Measurements from ENCODE around the gene APH1B. TPM values are rescaled to one million over a fixed set of nuclear protein-coding genes. Genes with fewer than 3 reads are reported as not detected.

APH1B gene
- total and polyA plus RNA-seq, 9 of the 15 experiments (the other 6 are each of a cell fraction or from before 2014, with no cell fraction given) = 5.1 to 9.7 (median 7.0) TPM

DNA sequence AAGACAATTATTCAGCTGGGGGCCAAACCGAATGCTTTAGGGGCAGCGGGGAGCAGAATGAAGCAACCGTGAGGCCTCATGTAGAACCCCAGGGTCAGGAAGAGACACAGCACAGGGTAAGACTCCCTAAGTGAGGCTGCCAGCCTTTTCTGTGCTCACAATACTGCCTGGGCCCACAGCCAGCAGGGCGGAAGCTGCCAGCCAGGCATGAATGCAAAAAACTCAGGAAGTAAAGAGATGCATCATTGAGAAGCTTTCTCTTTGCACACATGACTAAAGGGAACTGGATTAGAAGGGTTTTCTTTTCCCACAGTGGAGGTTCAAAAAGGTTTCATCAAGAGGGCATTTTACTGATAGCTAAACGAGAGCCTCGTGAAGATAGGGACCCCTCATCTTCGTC is 71.0 kb downstream of the APH1B start:
- ATAC-seq (no peak), FAIRE-seq (no peak), DNase-seq (ENCODE audit: extremely low read depth in 1 of 4, low spot score in 3 of 4) (no peak)
- H3K4me1 ChIP-seq (replicated peaks in 1 of 2; ENCODE audit: control insufficient read depth in 2 of 2, insufficient read depth in 2 of 2, low read length in 2 of 2) = peaks cover 11 to 16% of the 10 kb centered on the region in 2 experiments
- H3K9me1 ChIP-seq (ENCODE audit: control insufficient read depth, insufficient read depth, low read length) = no peaks in the 10 kb centered on the region
- H3K4me3 ChIP-seq = no peak overlapping the region
- intact Hi-C loops (cut with micrococcal nuclease) = no loop called here
- H3K9ac ChIP-seq (ENCODE audit: insufficient read depth in 1 of 2, low read depth in 2 of 2, low read length in 2 of 2) = no peak overlapping the region
- no peaks in the 10 kb centered on the region for H4K20me1 ChIP-seq (replicated peaks; ENCODE audit: control insufficient read depth, insufficient read depth, low read length)
- POLR2A ChIA-PET = interaction anchor here (0.6 to 1.2 kb wide), 5 partner anchors 12 to 1114 kb away, joined by 3 to 5 read pairs (median 3); no protein-coding TSS in a partner anchor
- BruUV-seq (replicated peaks) = no TSS peak
- H3K79me2 ChIP-seq (ENCODE audit: control insufficient read depth, insufficient read depth, low read length) = no peaks in the 10 kb centered on the region
- no peak overlapping the region for H3K4me2 ChIP-seq (ENCODE audit: insufficient read depth, low read length)
- CTCF ChIA-PET (ENCODE audit: low intra/inter-chr PET ratio) = no interaction called here
- no peaks in the 10 kb centered on the region for H3K9me3 ChIP-seq (replicated peaks; ENCODE audit: control insufficient read depth, insufficient read depth, low read depth, low read length)
- WGBS (ENCODE audit: insufficient coverage, low coverage, missing lambda C conversion rate) = 47% methylated on average over 7 of the region's 7 CpGs
- no peaks in the 10 kb centered on the region for H3K27me3 ChIP-seq (ENCODE audit: control insufficient read depth in 2 of 2, insufficient read depth in 2 of 2, low read length in 2 of 2)
- no peak overlapping the region for H2AFZ ChIP-seq (ENCODE audit: low read depth, low read length)
- TF ChIP-seq TRIM24 (IDR thresholded peaks at IDR 0.05) = no peak
- no peak for TF ChIP-seq NR4A1 (CRISPR knock-in tag; IDR thresholded peaks at IDR 0.05)
- TF ChIP-seq NR4A1 (tag; IDR thresholded peaks at IDR 0.05) = no peak
- TF ChIP-seq ZNF75A (CRISPR knock-in tag; IDR thresholded peaks at IDR 0.05) = 0 out of 2 replicates have a peak, but pooled peaks have one; percentile 61
- TF ChIP-seq, protein P1, sequence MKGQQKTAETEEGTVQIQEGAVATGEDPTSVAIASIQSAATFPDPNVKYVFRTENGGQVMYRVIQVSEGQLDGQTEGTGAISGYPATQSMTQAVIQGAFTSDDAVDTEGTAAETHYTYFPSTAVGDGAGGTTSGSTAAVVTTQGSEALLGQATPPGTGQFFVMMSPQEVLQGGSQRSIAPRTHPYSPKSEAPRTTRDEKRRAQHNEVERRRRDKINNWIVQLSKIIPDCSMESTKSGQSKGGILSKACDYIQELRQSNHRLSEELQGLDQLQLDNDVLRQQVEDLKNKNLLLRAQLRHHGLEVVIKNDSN (CRISPR knock-in tag; IDR thresholded peaks at IDR 0.05) = no peak
- TF ChIP-seq SRSF3 (IDR thresholded peaks at IDR 0.05; ENCODE audit: insufficient read depth, low read length) = no peak
- in situ Hi-C loops (cut with MboI) = no loop called here
- no peak overlapping the region for H3K27ac ChIP-seq (ENCODE audit: extremely low read depth, low read depth, low read length)
- no peaks in the 10 kb centered on the region for H3K36me3 ChIP-seq (ENCODE audit: control insufficient read depth, insufficient read depth, low read length)

- H3K27me3 ChIP-seq (ENCODE audit: control insufficient read depth in 2 of 2, insufficient read depth in 2 of 2, low read length in 2 of 2) = no peaks in the 10 kb centered on the region
- ChIA-PET POLR2A (interaction anchor here (0.6 kb wide), 1 partner anchor 1114 kb away, joined by 4 read pairs; no protein-coding TSS in a partner anchor), CTCF (ENCODE audit: low intra/inter-chr PET ratio) (no interaction called here)
- H3K36me3 ChIP-seq (ENCODE audit: control insufficient read depth, insufficient read depth, low read length) = no peaks in the 10 kb centered on the region
- H2AFZ ChIP-seq (ENCODE audit: low read depth, low read length) = no peak overlapping the region
- intact Hi-C loops (cut with micrococcal nuclease) (no loop called here), in situ Hi-C loops (cut with MboI) (no loop called here)
- H3K4me3 ChIP-seq = no peak overlapping the region
- no peak overlapping the region for H3K9ac ChIP-seq (ENCODE audit: insufficient read depth in 1 of 2, low read depth in 2 of 2, low read length in 2 of 2)
- no peaks in the 10 kb centered on the region for H3K9me1 ChIP-seq (ENCODE audit: control insufficient read depth, insufficient read depth, low read length)
- no peak for ATAC-seq
- no peaks in the 10 kb centered on the region for H3K9me3 ChIP-seq (replicated peaks; ENCODE audit: control insufficient read depth, insufficient read depth, low read depth, low read length)
- no peak for DNase-seq (ENCODE audit: extremely low read depth in 1 of 4, low spot score in 3 of 4)
- no peaks in the 10 kb centered on the region for H4K20me1 ChIP-seq (replicated peaks; ENCODE audit: control insufficient read depth, insufficient read depth, low read length)
- peaks cover 11 to 13% of the 10 kb centered on the region in 2 experiments for H3K4me1 ChIP-seq (replicated peaks in 1 of 2; ENCODE audit: control insufficient read depth in 2 of 2, insufficient read depth in 2 of 2, low read length in 2 of 2)
- BruUV-seq (replicated peaks) = no TSS peak
- WGBS (ENCODE audit: insufficient coverage, low coverage, missing lambda C conversion rate) = 44% methylated on average over 6 of the region's 6 CpGs
- no peak for FAIRE-seq
- H3K79me2 ChIP-seq (ENCODE audit: control insufficient read depth, insufficient read depth, low read length) = no peaks in the 10 kb centered on the region
- H3K27ac ChIP-seq (ENCODE audit: extremely low read depth, low read depth, low read length) = no peak overlapping the region
- H3K4me2 ChIP-seq (ENCODE audit: insufficient read depth, low read length) = no peak overlapping the region
- TF ChIP-seq TAF9B (IDR thresholded peaks at IDR 0.05; ENCODE audit: partially characterized antibody) (no peak), POLR3G (IDR thresholded peaks at IDR 0.05; ENCODE audit: extremely low read depth, insufficient read length, insufficient replicate concordance) (no peak), ZNF146 (CRISPR knock-in tag; IDR thresholded peaks at IDR 0.05; ENCODE audit: unreplicated experiment) (no peak), DEAF1 (CRISPR knock-in tag; IDR thresholded peaks at IDR 0.05) (no peak), ZBTB9 (CRISPR knock-in tag; IDR thresholded peaks at IDR 0.05) (no peak), ZNF23 (CRISPR knock-in tag; IDR thresholded peaks at IDR 0.05) (no peak), SMAD3 (CRISPR knock-in tag; conservative IDR thresholded peaks at IDR 0.05) (no peak), MYBL2 (IDR thresholded peaks at IDR 0.05; ENCODE audit: low read depth) (no peak), MYBL2 (CRISPR knock-in tag; IDR thresholded peaks at IDR 0.05; ENCODE audit: borderline replicate concordance) (no peak)
Measured at GRCh38 chr15:63349156-63349555, 71.8 kb downstream of the APH1B start.
